ENCODE results near the gene ARG2. TPM values are rescaled to one million over a fixed set of nuclear protein-coding genes. Genes with fewer than 3 reads are reported as not detected.
"Not testable (repeated sequence)": the region's sequence is repeated elsewhere in the genome, so short reads cannot be mapped to it uniquely, and the experiment has no call there.

ARG2 gene
- total RNA-seq, 1 donor from 2014 or later = 1.2 TPM

DNA sequence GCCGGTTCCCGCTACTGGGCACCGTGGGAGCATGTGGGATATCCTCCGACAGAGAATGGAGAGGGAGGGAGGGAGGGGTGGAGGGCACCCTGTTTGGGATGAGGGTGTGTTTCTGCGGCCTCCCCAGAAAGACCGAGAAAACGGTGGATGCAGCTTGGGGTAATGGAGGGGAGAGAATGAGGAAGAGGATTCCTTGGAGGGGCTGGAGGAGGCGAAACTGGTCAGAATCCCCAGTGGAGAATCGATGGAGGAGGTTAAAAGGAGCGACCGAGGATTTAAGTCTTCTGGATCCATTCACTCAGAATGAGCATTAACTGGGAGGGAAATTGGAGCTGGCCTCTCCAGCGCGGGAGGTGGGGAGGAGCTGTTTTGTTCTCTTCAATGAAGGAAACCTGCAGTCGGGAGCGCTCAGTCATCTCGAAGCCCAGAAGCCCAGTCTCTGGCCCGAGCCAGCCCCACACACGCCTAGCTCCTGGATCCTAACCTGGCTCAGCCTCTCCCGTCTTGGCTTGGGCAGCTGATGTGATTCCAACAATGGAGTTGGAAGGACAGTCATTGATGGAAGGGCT is 581 bp downstream of the ARG2 start:
- peaks cover 26% of the 10 kb centered on the region for H3K4me1 ChIP-seq
- H3K9me3 ChIP-seq (replicated peaks) = no peaks in the 10 kb centered on the region
- peak overlapping the region; percentile 69 for H3K4me3 ChIP-seq
- H3K27me3 ChIP-seq (ENCODE audit: low read depth) = no peaks in the 10 kb centered on the region
- DNase-seq = no peak
- peak overlapping the region; percentile 54 for H3K27ac ChIP-seq (replicated peaks)
- intact Hi-C loops (cut with micrococcal nuclease) = no loop called here
- no peaks in the 10 kb centered on the region for H3K36me3 ChIP-seq
- TF ChIP-seq CTCF (IDR thresholded peaks at IDR 0.05; ENCODE audit: borderline replicate concordance) = no peak

DNA sequence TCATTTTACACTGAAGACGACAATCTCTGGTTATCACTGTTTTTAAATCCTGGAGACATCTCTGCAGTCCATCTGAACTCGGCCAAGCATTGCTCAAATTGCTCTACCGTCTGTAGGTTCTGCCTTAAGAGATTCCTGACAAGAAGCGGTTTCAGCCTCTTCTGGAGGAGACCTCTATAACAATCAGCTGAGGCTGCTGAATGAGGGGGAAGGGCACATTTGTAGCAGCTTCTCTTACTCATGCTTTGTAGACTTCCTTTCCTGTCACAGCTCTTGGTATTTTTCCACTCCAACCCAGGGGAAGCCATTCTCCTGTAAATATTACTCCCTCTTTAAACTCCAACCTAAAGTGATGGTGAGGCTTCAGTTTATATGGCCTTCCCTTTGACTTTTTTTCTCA is 3.0 kb downstream of the ARG2 start:
- Histone ChIP-seq H3K9me3 (replicated peaks) (no peaks in the 10 kb centered on the region), H3K4me1 (peaks cover 26% of the 10 kb centered on the region), H3K27me3 (ENCODE audit: low read depth) (no peaks in the 10 kb centered on the region), H3K4me3 (no peak overlapping the region), H3K27ac (replicated peaks) (no peak overlapping the region), H3K36me3 (no peaks in the 10 kb centered on the region)
- DNase-seq = no peak
- TF ChIP-seq CTCF (IDR thresholded peaks at IDR 0.05; ENCODE audit: borderline replicate concordance) = no peak
- intact Hi-C loops (cut with micrococcal nuclease) = no loop called here

DNA sequence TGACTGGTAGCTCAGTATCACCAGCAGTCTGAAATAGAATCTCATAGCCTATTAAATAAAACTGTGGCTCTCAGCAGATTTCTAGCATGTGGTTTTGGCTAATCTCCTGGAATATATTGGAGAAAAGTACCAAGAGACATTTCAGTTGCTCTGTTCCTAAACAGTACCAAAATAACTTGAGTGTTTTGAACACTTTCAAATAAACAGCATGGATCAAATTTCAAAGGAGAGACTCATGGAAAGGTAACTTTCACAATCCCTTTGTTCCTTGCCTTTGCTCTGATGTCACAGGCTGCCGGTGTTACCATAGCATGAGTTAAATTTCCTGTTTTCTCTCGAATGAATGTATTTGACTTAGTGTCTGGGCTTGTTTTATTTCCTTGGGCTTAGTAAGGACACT is 3.4 kb downstream of the ARG2 start:
- no peak overlapping the region for H3K27ac ChIP-seq (replicated peaks)
- no peaks in the 10 kb centered on the region for H3K27me3 ChIP-seq (ENCODE audit: low read depth)
- intact Hi-C loops (cut with micrococcal nuclease) = no loop called here

DNA sequence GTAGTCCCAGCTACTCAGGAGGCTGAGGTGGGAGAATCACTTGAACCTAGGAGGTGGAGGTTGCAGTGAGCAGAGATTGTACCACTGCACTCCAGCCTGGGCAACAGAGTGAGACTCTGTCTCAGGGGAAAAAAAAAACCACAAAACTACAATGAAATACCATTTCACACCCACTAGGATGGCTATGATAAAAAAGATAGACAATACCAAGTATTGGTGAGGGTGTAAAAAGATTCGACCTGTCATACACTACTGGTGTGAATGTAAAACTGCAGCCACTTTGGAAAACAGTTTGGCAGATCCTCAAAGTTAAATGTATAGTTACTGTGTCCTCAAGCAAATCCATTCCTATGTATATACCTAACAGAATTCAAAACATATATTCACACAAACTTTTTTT is 6.4 kb downstream of the ARG2 start:
- intact Hi-C loops (cut with micrococcal nuclease) = not testable (repeated sequence)

More for the DNA sequence above, 3.4 kb downstream of the ARG2 start:
- no peak for DNase-seq
- TF ChIP-seq CTCF (IDR thresholded peaks at IDR 0.05; ENCODE audit: borderline replicate concordance) = no peak
- H3K36me3 ChIP-seq = no peaks in the 10 kb centered on the region
- H3K9me3 ChIP-seq (replicated peaks) = no peaks in the 10 kb centered on the region
- no peak overlapping the region for H3K4me3 ChIP-seq
- H3K4me1 ChIP-seq = peaks cover 26% of the 10 kb centered on the region

GRCh38 chr14:67627519-67627918 is 7.8 kb downstream of the ARG2 start:
- Histone ChIP-seq H3K36me3 (no peaks in the 10 kb centered on the region), H3K27ac (replicated peaks) (no peak overlapping the region), H3K4me3 (no peak overlapping the region), H3K27me3 (ENCODE audit: low read depth) (no peaks in the 10 kb centered on the region), H3K4me1 (peaks cover 5% of the 10 kb centered on the region), H3K9me3 (replicated peaks) (no peaks in the 10 kb centered on the region)
- intact Hi-C loops (cut with micrococcal nuclease) = no loop called here
- no peak for DNase-seq
- no peak for TF ChIP-seq CTCF (IDR thresholded peaks at IDR 0.05; ENCODE audit: borderline replicate concordance)

More for the DNA sequence above, 6.4 kb downstream of the ARG2 start:
- H3K36me3 ChIP-seq; H3K4me3 ChIP-seq; H3K27me3 ChIP-seq (ENCODE audit: low read depth); H3K9me3 ChIP-seq (replicated peaks); DNase-seq; H3K27ac ChIP-seq (replicated peaks); H3K4me1 ChIP-seq: not testable (repeated sequence)

- intact Hi-C loops (cut with micrococcal nuclease) = no loop called here
- Histone ChIP-seq H3K4me1 (no peaks in the 10 kb centered on the region), H3K27me3 (ENCODE audit: low read depth) (no peaks in the 10 kb centered on the region), H3K27ac (replicated peaks) (no peak overlapping the region), H3K9me3 (replicated peaks) (no peaks in the 10 kb centered on the region), H3K36me3 (no peaks in the 10 kb centered on the region), H3K4me3 (no peak overlapping the region)
- TF ChIP-seq CTCF (IDR thresholded peaks at IDR 0.05; ENCODE audit: borderline replicate concordance) = no peak
- DNase-seq = no peak
These were observed 10.5 kb downstream of the ARG2 start for GRCh38 chr14:67630186-67630585.

Data from left ventricle myocardium inferior (tissue), 1 donor.